Tibial nerve (tissue), 4 donors: ENCODE measurements around the gene DCUN1D3.
A peak's percentile ranks its signal among the peaks of the same experiment; 100 is the strongest.

ENCODE experiments used
- EP300 ChIP-seq, 2 donors: sonication (generic); formaldehyde crosslinking; IDR thresholded peaks; one replicate each; pipeline ENCODE4 v1.6.1; 2017; ENCODE audit warnings: antibody characterized with exemption in 2 of 2, mild to moderate bottlenecking in 1 of 2
- POLR2A ChIP-seq, 2 donors: fragments of 450-650 bp; IDR thresholded peaks; one replicate each; pipeline ENCODE4 v1.6.1; 2017; ENCODE audit warnings: antibody characterized with exemption in 2 of 2, mild to moderate bottlenecking in 2 of 2, moderate library complexity in 2 of 2
- TF ChIP-seq, protein P1 (sequence below), 5 experiments: fragments of 200-600 bp in 3 of 5; fragments of 450-650 bp in 2 of 5; sonication (generic) in 3 of 5; IDR thresholded peaks; one replicate each; pipeline ENCODE4 v1.5.1; 2016 to 2019; ENCODE audit warnings: antibody characterized with exemption in 5 of 5, mild to moderate bottlenecking in 3 of 5, moderate library complexity in 2 of 5

DNA sequence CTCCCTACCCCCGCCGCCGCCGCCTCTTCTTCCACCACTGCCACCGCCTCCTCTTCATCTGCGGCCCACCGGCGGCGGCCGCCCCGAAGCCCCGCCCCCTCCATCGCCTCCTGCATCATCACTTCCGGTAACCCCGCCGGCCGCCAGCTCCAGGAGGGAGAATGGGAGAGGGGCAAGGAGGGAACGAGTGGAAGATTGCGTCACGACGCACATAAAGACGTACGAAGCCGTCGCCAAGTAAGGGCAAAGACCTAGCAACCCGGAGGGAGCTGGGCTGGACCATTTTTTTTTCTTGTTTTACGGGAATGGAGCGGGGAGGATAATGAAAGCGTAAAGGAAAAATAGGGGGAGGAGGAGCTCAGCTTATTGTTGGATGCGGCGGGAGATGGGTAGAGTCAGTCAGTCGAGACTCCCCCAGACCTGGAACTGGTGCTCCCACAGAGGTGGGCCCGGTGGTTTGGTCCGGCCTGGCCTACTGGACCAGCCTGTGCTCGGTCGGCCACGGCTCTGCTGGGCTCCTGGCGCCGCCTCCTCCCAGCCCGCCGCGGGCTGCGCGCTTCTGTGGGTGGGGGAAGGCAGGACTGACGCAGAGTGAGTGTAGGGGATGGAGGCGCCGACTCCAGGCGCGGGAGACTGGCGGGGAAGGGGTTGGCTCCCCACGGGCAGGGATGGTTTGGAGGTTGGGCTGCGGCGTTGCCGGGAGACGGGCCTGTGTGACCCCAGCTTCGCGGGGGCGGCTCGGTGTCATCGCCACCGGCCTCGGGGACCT, at the start of gene DCUN1D3, which contains the start of gene LYRM1:
- TF ChIP-seq, protein P1, sequence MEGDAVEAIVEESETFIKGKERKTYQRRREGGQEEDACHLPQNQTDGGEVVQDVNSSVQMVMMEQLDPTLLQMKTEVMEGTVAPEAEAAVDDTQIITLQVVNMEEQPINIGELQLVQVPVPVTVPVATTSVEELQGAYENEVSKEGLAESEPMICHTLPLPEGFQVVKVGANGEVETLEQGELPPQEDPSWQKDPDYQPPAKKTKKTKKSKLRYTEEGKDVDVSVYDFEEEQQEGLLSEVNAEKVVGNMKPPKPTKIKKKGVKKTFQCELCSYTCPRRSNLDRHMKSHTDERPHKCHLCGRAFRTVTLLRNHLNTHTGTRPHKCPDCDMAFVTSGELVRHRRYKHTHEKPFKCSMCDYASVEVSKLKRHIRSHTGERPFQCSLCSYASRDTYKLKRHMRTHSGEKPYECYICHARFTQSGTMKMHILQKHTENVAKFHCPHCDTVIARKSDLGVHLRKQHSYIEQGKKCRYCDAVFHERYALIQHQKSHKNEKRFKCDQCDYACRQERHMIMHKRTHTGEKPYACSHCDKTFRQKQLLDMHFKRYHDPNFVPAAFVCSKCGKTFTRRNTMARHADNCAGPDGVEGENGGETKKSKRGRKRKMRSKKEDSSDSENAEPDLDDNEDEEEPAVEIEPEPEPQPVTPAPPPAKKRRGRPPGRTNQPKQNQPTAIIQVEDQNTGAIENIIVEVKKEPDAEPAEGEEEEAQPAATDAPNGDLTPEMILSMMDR (IDR thresholded peaks at IDR 0.05), result peak in 2 of 5 experiments; percentile 33 to 53
- TF ChIP-seq POLR2A (IDR thresholded peaks at IDR 0.05) (peak; percentile 92 to 93), EP300 (IDR thresholded peaks at IDR 0.05) (peak; percentile 85 to 98)
